ENCODE results near the gene SMIM21.

Gene SMIM21

GRCh38 chr18:75410611-75411010 lies 16.9 kb downstream of the SMIM21 start:
- H3K27me3 ChIP-seq (ENCODE audit: insufficient read depth, low read depth): no peaks in the 10 kb centered on the region
- no peaks in the 10 kb centered on the region for H3K79me2 ChIP-seq (ENCODE audit: insufficient read depth, low read depth)
- TF ChIP-seq, protein P1, sequence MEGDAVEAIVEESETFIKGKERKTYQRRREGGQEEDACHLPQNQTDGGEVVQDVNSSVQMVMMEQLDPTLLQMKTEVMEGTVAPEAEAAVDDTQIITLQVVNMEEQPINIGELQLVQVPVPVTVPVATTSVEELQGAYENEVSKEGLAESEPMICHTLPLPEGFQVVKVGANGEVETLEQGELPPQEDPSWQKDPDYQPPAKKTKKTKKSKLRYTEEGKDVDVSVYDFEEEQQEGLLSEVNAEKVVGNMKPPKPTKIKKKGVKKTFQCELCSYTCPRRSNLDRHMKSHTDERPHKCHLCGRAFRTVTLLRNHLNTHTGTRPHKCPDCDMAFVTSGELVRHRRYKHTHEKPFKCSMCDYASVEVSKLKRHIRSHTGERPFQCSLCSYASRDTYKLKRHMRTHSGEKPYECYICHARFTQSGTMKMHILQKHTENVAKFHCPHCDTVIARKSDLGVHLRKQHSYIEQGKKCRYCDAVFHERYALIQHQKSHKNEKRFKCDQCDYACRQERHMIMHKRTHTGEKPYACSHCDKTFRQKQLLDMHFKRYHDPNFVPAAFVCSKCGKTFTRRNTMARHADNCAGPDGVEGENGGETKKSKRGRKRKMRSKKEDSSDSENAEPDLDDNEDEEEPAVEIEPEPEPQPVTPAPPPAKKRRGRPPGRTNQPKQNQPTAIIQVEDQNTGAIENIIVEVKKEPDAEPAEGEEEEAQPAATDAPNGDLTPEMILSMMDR (conservative IDR thresholded peaks at IDR 0.05; ENCODE audit: low read depth, low read length): no peak
- no peaks in the 10 kb centered on the region for H4K20me1 ChIP-seq (ENCODE audit: insufficient read depth)
- H3K9ac ChIP-seq: no peak overlapping the region
- H2AFZ ChIP-seq (ENCODE audit: low read depth): no peak overlapping the region
- no peaks in the 10 kb centered on the region for H3K36me3 ChIP-seq (ENCODE audit: insufficient read depth)
- H3K4me1 ChIP-seq (ENCODE audit: low read depth, poor library complexity, severe bottlenecking): no peaks in the 10 kb centered on the region
- H3K4me3 ChIP-seq (IDR thresholded peaks at IDR 0.05; ENCODE audit: insufficient read depth, low read depth, low read length): no peak overlapping the region
- H3K27ac ChIP-seq: no peak overlapping the region
- no peak overlapping the region for H3K4me2 ChIP-seq

GRCh38 chr18:75409806-75410205 lies 17.7 kb downstream of the SMIM21 start:
- H3K27ac ChIP-seq: no peak overlapping the region
- H3K4me3 ChIP-seq (IDR thresholded peaks at IDR 0.05; ENCODE audit: insufficient read depth, low read depth, low read length): no peak overlapping the region
- no peaks in the 10 kb centered on the region for H3K4me1 ChIP-seq (ENCODE audit: low read depth, poor library complexity, severe bottlenecking)
- H3K9ac ChIP-seq: no peak overlapping the region
- no peaks in the 10 kb centered on the region for H3K27me3 ChIP-seq (ENCODE audit: insufficient read depth, low read depth)
- H2AFZ ChIP-seq (ENCODE audit: low read depth): no peak overlapping the region
- TF ChIP-seq, protein P1 (conservative IDR thresholded peaks at IDR 0.05; ENCODE audit: low read depth, low read length): no peak
- no peak overlapping the region for H3K4me2 ChIP-seq
- H4K20me1 ChIP-seq (ENCODE audit: insufficient read depth): no peaks in the 10 kb centered on the region
- H3K36me3 ChIP-seq (ENCODE audit: insufficient read depth): no peaks in the 10 kb centered on the region
- H3K79me2 ChIP-seq (ENCODE audit: insufficient read depth, low read depth): no peaks in the 10 kb centered on the region

GRCh38 chr18:75408554-75409506 lies 18.7 kb downstream of the SMIM21 start:
- H3K4me2 ChIP-seq: no peak overlapping the region
- no peaks in the 10 kb centered on the region for H3K4me1 ChIP-seq (ENCODE audit: low read depth, poor library complexity, severe bottlenecking)
- H4K20me1 ChIP-seq (ENCODE audit: insufficient read depth): no peaks in the 10 kb centered on the region
- TF ChIP-seq, protein P1 (conservative IDR thresholded peaks at IDR 0.05; ENCODE audit: low read depth, low read length): no peak
- no peak overlapping the region for H3K27ac ChIP-seq
- H3K4me3 ChIP-seq (IDR thresholded peaks at IDR 0.05; ENCODE audit: insufficient read depth, low read depth, low read length): no peak overlapping the region
- no peaks in the 10 kb centered on the region for H3K79me2 ChIP-seq (ENCODE audit: insufficient read depth, low read depth)
- H3K36me3 ChIP-seq (ENCODE audit: insufficient read depth): no peaks in the 10 kb centered on the region
- no peaks in the 10 kb centered on the region for H3K27me3 ChIP-seq (ENCODE audit: insufficient read depth, low read depth)
- H3K9ac ChIP-seq: no peak overlapping the region
- no peak overlapping the region for H2AFZ ChIP-seq (ENCODE audit: low read depth)

GRCh38 chr18:75407468-75408437 lies 19.8 kb downstream of the SMIM21 start:
- Histone ChIP-seq H3K27ac (no peak overlapping the region), H3K79me2 (ENCODE audit: insufficient read depth, low read depth) (no peaks in the 10 kb centered on the region), H2AFZ (ENCODE audit: low read depth) (no peak overlapping the region), H3K4me1 (ENCODE audit: low read depth, poor library complexity, severe bottlenecking) (no peaks in the 10 kb centered on the region), H3K27me3 (ENCODE audit: insufficient read depth, low read depth) (no peaks in the 10 kb centered on the region), H4K20me1 (ENCODE audit: insufficient read depth) (no peaks in the 10 kb centered on the region), H3K9ac (no peak overlapping the region), H3K36me3 (ENCODE audit: insufficient read depth) (no peaks in the 10 kb centered on the region), H3K4me3 (IDR thresholded peaks at IDR 0.05; ENCODE audit: insufficient read depth, low read depth, low read length) (no peak overlapping the region), H3K4me2 (no peak overlapping the region)
- TF ChIP-seq, protein P1 (conservative IDR thresholded peaks at IDR 0.05; ENCODE audit: low read depth, low read length): no peak
